Caco-2 (cell line): ENCODE measurements around the gene SOX21. TPM values are rescaled to one million over a fixed set of nuclear protein-coding genes. Genes with fewer than 3 reads are reported as not detected.

Experiments
- BruUV-seq: library from RNA; stranded (reverse); fragments of 400-500 nt; replicated peaks from 2 replicates; lab custom pipeline; 2021; lab: Mats Ljungman, UMichigan
- CTCF ChIA-PET: fragments of 300-600 bp; sonication (Branson Sonifier 250); formaldehyde crosslinking; loops from one replicate; lab custom pipeline; 2022; ENCODE audit warnings: antibody characterized with exemption; lab: Charles Lee
- POLR2A ChIA-PET: fragments of 300-600 bp; sonication (Branson Sonifier 250); formaldehyde crosslinking; loops from one replicate; lab custom pipeline; 2022; ENCODE audit warnings: antibody characterized with exemption; lab: Charles Lee
- DNase-seq, 2 experiments: peaks; one replicate each; pipeline versions ENCODE4 v3.0.0 to v3.0.0-alpha.2; 2020 to 2022
- H3K27me3 ChIP-seq: replicated peaks from 2 replicates; pipeline ENCODE4 v1.6.0; 2011; ENCODE audit warnings: low read length; ENCODE audit not compliant: control insufficient read depth, insufficient read depth
- H3K36me3 ChIP-seq: 2 replicates; pipeline ENCODE4 v1.5.1; 2011; ENCODE audit warnings: low read length; ENCODE audit not compliant: control insufficient read depth, insufficient read depth
- H3K4me1 ChIP-seq: fragments of 250-450 bp; sonication (Bioruptor Pico); 2 replicates; pipeline ENCODE4 v1.5.1; 2020; ENCODE audit warnings: mild to moderate bottlenecking
- H3K4me3 ChIP-seq: 2 replicates; pipeline ENCODE4 v1.5.1; 2011; ENCODE audit warnings: low read depth, mild to moderate bottlenecking, control low read depth, low read length
- H3K9me3 ChIP-seq: fragments of 250-450 bp; sonication (Bioruptor Pico); 2 replicates; pipeline ENCODE4 v1.5.1; 2020; ENCODE audit warnings: mild to moderate bottlenecking, moderate library complexity
- H3K27ac Mint-ChIP-seq: one replicate; pipeline ENCODE4 v1.8.0; 2022; ENCODE audit warnings: mixed read lengths; ENCODE audit not compliant: unreplicated experiment
- H3K27me3 Mint-ChIP-seq: one replicate; pipeline ENCODE4 v1.8.0; 2022; ENCODE audit warnings: mixed read lengths; ENCODE audit not compliant: insufficient read depth, unreplicated experiment
- H3K36me3 Mint-ChIP-seq: one replicate; pipeline ENCODE4 v1.8.0; 2022; ENCODE audit warnings: mild to moderate bottlenecking, mixed read lengths; ENCODE audit not compliant: insufficient read depth, unreplicated experiment
- H3K4me1 Mint-ChIP-seq: one replicate; pipeline ENCODE4 v1.8.0; 2022; ENCODE audit warnings: low read depth, mixed read lengths; ENCODE audit not compliant: unreplicated experiment
- H3K4me3 Mint-ChIP-seq: one replicate; pipeline ENCODE4 v1.8.0; 2022; ENCODE audit warnings: mild to moderate bottlenecking, moderate library complexity, mixed read lengths; ENCODE audit not compliant: unreplicated experiment
- H3K9me3 Mint-ChIP-seq: one replicate; pipeline ENCODE4 v1.8.0; 2022; ENCODE audit warnings: mixed read lengths; ENCODE audit not compliant: unreplicated experiment
- CTCF ChIP-seq, 2 experiments: fragments of 200-600 bp in 1 of 2; IDR thresholded peaks; 1 replicate in 1 of 2; 2 replicates in 1 of 2; pipeline versions ENCODE4 v1.5.1 to v1.8.0; 2011 to 2022; ENCODE audit warnings: antibody characterized with exemption in 1 of 2, control low read depth in 1 of 2, inconsistent platforms in 1 of 2, low read depth in 1 of 2, low read length in 1 of 2, mild to moderate bottlenecking in 1 of 2, moderate library complexity in 1 of 2; ENCODE audit not compliant: insufficient read depth in 1 of 2, severe bottlenecking in 1 of 2, unreplicated experiment in 1 of 2
- intact Hi-C: fragments of 100-400 bp; cut with micrococcal nuclease; formaldehyde crosslinking; loops from one replicate; pipeline ENCODE4 v1.10.0; 2022; ENCODE audit not compliant: unreplicated experiment
- total RNA-seq: library from RNA; stranded (reverse); gene quantifications from 2 replicates; pipeline ENCODE4 v1.2.3, GENCODE V29; 2022

Gene SOX21
- total RNA-seq, 1 experiment from 2014 or later = 0.14 TPM

GRCh38 chr13:94666065-94666464, 46.3 kb downstream of the SOX21 start:
- DNase-seq = no peak
- Histone ChIP-seq H3K4me1 (no peaks in the 10 kb centered on the region), H3K4me3 (no peak overlapping the region), H3K9me3 (no peaks in the 10 kb centered on the region), H3K36me3 (no peaks in the 10 kb centered on the region), H3K27me3 (no peaks in the 10 kb centered on the region; the same call in 1 of the 2 replicates)
- Mint-ChIP-seq H3K27ac (no peak overlapping the region), H3K4me3 (no peak overlapping the region), H3K4me1 (peaks cover 4% of the 10 kb centered on the region), H3K9me3 (no peaks in the 10 kb centered on the region), H3K36me3 (no peaks in the 10 kb centered on the region), H3K27me3 (peaks cover 36% of the 10 kb centered on the region)
- no TSS peak for BruUV-seq
- CTCF ChIA-PET = interaction anchor here (0.6 kb wide), 1 partner anchor 9 kb away, joined by 4 read pairs; no protein-coding TSS in a partner anchor
- no peak for TF ChIP-seq CTCF (IDR thresholded peaks at IDR 0.05; ENCODE audit: insufficient read depth in 1 of 2, low read depth in 1 of 2, low read length in 1 of 2, severe bottlenecking in 1 of 2, unreplicated experiment in 1 of 2)
- POLR2A ChIA-PET = no interaction called here
- intact Hi-C loops = no loop called here

GRCh38 chr13:94664889-94665288, 47.5 kb downstream of the SOX21 start:
- CTCF ChIA-PET = no interaction called here
- POLR2A ChIA-PET = no interaction called here
- intact Hi-C loops = no loop called here
- H3K36me3 Mint-ChIP-seq = no peaks in the 10 kb centered on the region
- Histone ChIP-seq H3K27me3 (no peaks in the 10 kb centered on the region; the same call in 1 of the 2 replicates), H3K36me3 (no peaks in the 10 kb centered on the region), H3K4me1 (no peaks in the 10 kb centered on the region), H3K4me3 (no peak overlapping the region), H3K9me3 (no peaks in the 10 kb centered on the region)
- H3K27me3 Mint-ChIP-seq = peaks cover 31% of the 10 kb centered on the region
- no peak overlapping the region for H3K27ac Mint-ChIP-seq
- no peak for DNase-seq
- no peaks in the 10 kb centered on the region for H3K9me3 Mint-ChIP-seq
- no TSS peak for BruUV-seq
- peaks cover 12% of the 10 kb centered on the region for H3K4me1 Mint-ChIP-seq
- no peak overlapping the region for H3K4me3 Mint-ChIP-seq
- no peak for TF ChIP-seq CTCF (IDR thresholded peaks at IDR 0.05; ENCODE audit: insufficient read depth in 1 of 2, low read depth in 1 of 2, low read length in 1 of 2, severe bottlenecking in 1 of 2, unreplicated experiment in 1 of 2)

- Mint-ChIP-seq H3K4me1 (peaks cover 12% of the 10 kb centered on the region), H3K36me3 (no peaks in the 10 kb centered on the region), H3K9me3 (no peaks in the 10 kb centered on the region), H3K27ac (no peak overlapping the region), H3K4me3 (no peak overlapping the region), H3K27me3 (peaks cover 25% of the 10 kb centered on the region)
- Histone ChIP-seq H3K4me1 (no peaks in the 10 kb centered on the region), H3K9me3 (no peaks in the 10 kb centered on the region), H3K4me3 (no peak overlapping the region), H3K27me3 (no peaks in the 10 kb centered on the region; the same call in 1 of the 2 replicates), H3K36me3 (no peaks in the 10 kb centered on the region)
- POLR2A ChIA-PET = no interaction called here
- intact Hi-C loops = no loop called here
- no peak for DNase-seq
- CTCF ChIA-PET = no interaction called here
- no TSS peak for BruUV-seq
- no peak for TF ChIP-seq CTCF (IDR thresholded peaks at IDR 0.05; ENCODE audit: insufficient read depth in 1 of 2, low read depth in 1 of 2, low read length in 1 of 2, severe bottlenecking in 1 of 2, unreplicated experiment in 1 of 2)
Observed at GRCh38 chr13:94662274-94662945, 49.9 kb downstream of the SOX21 start.
